ENCODE measurements around the gene KCNH6. TPM values are rescaled to one million over a fixed set of nuclear protein-coding genes. Genes with fewer than 3 reads are reported as not detected.

KCNH6 gene
- total and polyA plus RNA-seq, 8 donors: 0.41 to 1.5 (median 0.84) TPM

DNA sequence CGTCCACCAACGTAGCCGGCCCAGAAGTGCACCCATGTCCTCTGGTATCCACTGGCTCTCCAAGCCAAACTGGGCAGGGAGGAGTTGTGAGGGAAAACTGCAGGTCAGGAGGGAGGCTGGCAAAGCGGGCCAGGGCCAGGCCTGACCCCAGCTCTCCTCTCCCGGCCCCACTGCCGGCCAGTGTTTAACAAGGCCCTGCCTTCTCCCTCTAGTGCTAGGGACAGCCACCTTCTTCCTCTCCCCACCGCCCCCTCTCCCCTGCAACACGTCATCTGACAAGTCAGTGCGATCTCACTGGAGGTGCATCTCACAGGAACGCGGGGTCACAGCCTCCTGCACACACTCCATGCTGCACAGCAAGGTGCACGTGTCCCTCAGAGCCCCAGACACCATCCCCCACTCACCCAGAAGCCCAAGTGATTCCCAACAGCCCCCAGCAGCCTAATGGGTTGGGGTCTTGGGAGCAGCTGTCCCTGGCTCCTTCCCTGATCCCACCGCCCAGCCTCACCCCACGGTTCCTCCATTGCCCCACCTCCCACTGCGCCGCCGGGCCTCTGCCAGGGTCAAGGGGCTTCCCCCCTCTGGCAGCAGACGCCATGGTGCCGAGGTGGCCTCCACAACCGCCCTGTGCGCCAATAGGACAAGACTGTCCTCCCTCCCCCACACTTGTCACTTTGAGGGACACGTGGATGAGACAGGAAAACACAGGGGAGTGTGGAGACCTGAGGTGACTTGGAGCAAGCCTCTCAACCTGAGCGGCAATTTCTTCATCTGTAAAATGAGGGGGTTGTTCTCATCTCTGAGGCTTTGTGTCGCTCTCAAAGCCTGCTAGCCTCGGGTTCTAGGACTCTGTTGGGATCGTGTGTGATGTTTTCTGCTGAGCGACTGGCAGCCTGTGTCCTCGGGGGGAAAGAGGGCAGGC lies 47.4 kb upstream of the KCNH6 start:
- peak in 1 of 4 donors; percentile 77 for DNase-seq
- H3K27me3 ChIP-seq: peaks cover 5 to 48% of the 10 kb centered on the region in 2 donors
- intact Hi-C loops (cut with DNase I): loop anchor here in 1 of 2 donors (5.0 kb wide), 1 partner anchor 43 kb away; no protein-coding TSS in a partner anchor

DNA sequence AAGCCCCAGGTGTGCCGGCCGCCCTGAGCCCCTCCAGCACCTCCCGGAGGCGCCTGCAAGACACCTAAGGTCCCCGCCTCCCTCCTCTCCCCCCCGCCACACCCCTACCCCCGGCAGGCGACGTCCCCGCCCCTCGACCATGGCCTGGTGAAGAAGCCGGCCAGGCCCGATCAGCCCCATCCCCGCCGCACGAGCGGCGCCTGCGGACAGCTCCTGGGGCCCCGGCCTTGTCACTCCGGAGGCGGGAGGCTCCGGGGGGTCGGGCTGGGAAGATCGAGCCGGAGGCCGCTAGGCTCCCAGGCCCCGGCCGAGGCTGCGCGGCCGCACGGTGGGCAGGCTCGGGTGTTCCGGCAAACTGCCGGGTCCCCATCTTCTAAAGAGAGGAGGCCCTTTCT lies 46.7 kb upstream of the KCNH6 start:
- Histone ChIP-seq H3K9me3 (no peaks in the 10 kb centered on the region), H3K36me3 (no peaks in the 10 kb centered on the region), H3K27me3 (peaks cover 5 to 48% of the 10 kb centered on the region in 2 donors), H3K27ac (peak overlapping the region; percentile 7 to 11), H3K4me1 (peaks cover 15 to 59% of the 10 kb centered on the region in 2 donors), H3K4me3 (peak overlapping the region; percentile 42 to 52)
- DNase-seq (no peak), ATAC-seq (peak; percentile 12)
- intact Hi-C loops (cut with DNase I): loop anchor here in 1 of 2 donors (5.0 kb wide), 1 partner anchor 44 kb away; no protein-coding TSS in a partner anchor
- TF ChIP-seq, protein P1, sequence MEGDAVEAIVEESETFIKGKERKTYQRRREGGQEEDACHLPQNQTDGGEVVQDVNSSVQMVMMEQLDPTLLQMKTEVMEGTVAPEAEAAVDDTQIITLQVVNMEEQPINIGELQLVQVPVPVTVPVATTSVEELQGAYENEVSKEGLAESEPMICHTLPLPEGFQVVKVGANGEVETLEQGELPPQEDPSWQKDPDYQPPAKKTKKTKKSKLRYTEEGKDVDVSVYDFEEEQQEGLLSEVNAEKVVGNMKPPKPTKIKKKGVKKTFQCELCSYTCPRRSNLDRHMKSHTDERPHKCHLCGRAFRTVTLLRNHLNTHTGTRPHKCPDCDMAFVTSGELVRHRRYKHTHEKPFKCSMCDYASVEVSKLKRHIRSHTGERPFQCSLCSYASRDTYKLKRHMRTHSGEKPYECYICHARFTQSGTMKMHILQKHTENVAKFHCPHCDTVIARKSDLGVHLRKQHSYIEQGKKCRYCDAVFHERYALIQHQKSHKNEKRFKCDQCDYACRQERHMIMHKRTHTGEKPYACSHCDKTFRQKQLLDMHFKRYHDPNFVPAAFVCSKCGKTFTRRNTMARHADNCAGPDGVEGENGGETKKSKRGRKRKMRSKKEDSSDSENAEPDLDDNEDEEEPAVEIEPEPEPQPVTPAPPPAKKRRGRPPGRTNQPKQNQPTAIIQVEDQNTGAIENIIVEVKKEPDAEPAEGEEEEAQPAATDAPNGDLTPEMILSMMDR (IDR thresholded peaks at IDR 0.05): no peak

More for the DNA sequence above, 47.4 kb upstream of the KCNH6 start:
- Histone ChIP-seq H3K27ac (peak overlapping the region; percentile 39), H3K4me3 (peak overlapping the region in 1 of 2 donors; percentile 52), H3K9me3 (no peaks in the 10 kb centered on the region), H3K36me3 (no peaks in the 10 kb centered on the region), H3K4me1 (peaks cover 15 to 55% of the 10 kb centered on the region in 2 donors)
- no peak for ATAC-seq
- TF ChIP-seq, protein P1 (IDR thresholded peaks at IDR 0.05): no peak

GRCh38 chr17:63476854-63477479 lies 46.2 kb upstream of the KCNH6 start, which contains the start of gene ACE:
TSS of gene ACE (plus strand) at chr17:63477061. CDS start at chr17:63477095, 34 bp downstream.
- intact Hi-C loops (cut with DNase I): loop anchor here in 1 of 2 donors (5.0 kb wide), 1 partner anchor 45 kb away; no protein-coding TSS in a partner anchor
- peak; percentile 24 for ATAC-seq
- H3K9me3 ChIP-seq: no peaks in the 10 kb centered on the region
- H3K36me3 ChIP-seq: no peaks in the 10 kb centered on the region
- TF ChIP-seq, protein P1 (IDR thresholded peaks at IDR 0.05): no peak
- peaks cover 5 to 48% of the 10 kb centered on the region in 2 donors for H3K27me3 ChIP-seq
- peak within 1 kb of the TSS; percentile 42 to 52 for H3K4me3 ChIP-seq
- peak within 1 kb of the TSS; percentile 20 to 39 for H3K27ac ChIP-seq
- DNase-seq: peak in 1 of 4 donors; percentile 82
- H3K4me1 ChIP-seq: peaks cover 15 to 60% of the 10 kb centered on the region in 2 donors

DNA sequence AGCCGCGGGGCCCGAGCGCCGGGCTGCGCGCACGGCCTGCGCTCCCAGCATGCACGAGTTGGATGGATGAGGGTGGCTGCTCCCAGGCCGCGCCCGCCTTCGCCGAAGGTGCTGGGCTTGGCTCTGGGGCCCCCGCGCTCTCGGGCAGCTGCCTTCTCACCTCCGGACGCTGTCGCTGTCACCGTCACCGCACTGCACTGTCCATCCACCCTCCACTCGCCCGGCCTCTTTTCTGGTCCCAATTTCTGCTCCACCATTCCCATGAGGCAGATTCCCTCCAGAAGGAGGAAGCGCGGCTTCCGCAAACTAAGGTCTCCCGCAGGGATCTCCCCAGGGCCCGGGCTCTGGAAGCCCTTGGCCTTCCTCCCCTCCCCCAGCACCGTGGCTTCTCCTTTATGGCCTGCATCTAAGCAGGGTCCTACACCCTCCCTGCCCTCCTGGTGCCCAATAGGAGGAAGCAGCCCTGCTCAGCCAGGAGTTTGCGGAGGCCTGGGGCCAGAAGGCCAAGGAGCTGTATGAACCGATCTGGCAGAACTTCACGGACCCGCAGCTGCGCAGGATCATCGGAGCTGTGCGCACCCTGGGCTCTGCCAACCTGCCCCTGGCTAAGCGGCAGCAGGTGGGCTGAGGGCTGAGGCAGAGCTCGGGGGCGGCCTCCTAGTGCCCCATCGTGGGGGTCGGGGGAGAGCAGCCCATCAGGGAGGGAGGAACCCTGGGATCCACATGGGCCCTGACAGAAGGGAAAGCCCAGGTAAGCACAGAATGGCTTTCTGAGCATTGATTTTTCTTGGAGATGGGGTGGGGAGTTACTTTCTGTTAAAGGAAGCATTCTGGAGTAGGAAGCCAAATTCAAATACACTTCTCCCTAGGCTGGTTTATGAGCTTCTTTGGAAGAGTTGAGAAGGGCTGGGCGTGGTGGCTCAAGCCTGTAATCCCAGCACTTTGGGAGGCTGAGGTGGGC lies 45.4 kb upstream of the KCNH6 start:
- DNase-seq (peak in 1 of 4 donors; percentile 70), ATAC-seq (no peak)
- Histone ChIP-seq H3K4me3 (peak overlapping the region; percentile 42 to 52), H3K27me3 (peaks cover 5 to 48% of the 10 kb centered on the region in 2 donors), H3K4me1 (peaks cover 15 to 60% of the 10 kb centered on the region in 2 donors), H3K27ac (peak overlapping the region; percentile 20 to 53), H3K36me3 (no peaks in the 10 kb centered on the region), H3K9me3 (no peaks in the 10 kb centered on the region)
- TF ChIP-seq, protein P1 (IDR thresholded peaks at IDR 0.05): no peak
- intact Hi-C loops (cut with DNase I): loop anchor here in 1 of 2 donors (5.0 kb wide), 1 partner anchor 45 kb away; no protein-coding TSS in a partner anchor

Measured in left lung (tissue), 10 donors.